GM12875 (cell line): ENCODE data around the gene SPC25.

Experiments used
- H3K4me3 ChIP-seq: one replicate; pipeline ENCODE4 v1.5.1; 2011; ENCODE audit warnings: low read depth, low read length, control low read depth
- TF ChIP-seq, protein P1 (sequence below): IDR thresholded peaks from 2 replicates; pipeline ENCODE4 v1.5.1; 2011; ENCODE audit warnings: low read depth, mild to moderate bottlenecking, control low read depth, inconsistent platforms, low read length, moderate library complexity, borderline replicate concordance; ENCODE audit not compliant: insufficient read depth

Gene SPC25

GRCh38 chr2:168821577-168821976 lies 68.7 kb downstream of the SPC25 start:
- H3K4me3 ChIP-seq = no peak overlapping the region
- TF ChIP-seq, protein P1, sequence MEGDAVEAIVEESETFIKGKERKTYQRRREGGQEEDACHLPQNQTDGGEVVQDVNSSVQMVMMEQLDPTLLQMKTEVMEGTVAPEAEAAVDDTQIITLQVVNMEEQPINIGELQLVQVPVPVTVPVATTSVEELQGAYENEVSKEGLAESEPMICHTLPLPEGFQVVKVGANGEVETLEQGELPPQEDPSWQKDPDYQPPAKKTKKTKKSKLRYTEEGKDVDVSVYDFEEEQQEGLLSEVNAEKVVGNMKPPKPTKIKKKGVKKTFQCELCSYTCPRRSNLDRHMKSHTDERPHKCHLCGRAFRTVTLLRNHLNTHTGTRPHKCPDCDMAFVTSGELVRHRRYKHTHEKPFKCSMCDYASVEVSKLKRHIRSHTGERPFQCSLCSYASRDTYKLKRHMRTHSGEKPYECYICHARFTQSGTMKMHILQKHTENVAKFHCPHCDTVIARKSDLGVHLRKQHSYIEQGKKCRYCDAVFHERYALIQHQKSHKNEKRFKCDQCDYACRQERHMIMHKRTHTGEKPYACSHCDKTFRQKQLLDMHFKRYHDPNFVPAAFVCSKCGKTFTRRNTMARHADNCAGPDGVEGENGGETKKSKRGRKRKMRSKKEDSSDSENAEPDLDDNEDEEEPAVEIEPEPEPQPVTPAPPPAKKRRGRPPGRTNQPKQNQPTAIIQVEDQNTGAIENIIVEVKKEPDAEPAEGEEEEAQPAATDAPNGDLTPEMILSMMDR = no peak
